NCI-H524 treated with DMSO at 0.1 percent for 48 hours (cell line): ENCODE measurements around the gene VWA8.
"Not testable (repeated sequence)": the region's sequence is repeated elsewhere in the genome, so short reads cannot be mapped to it uniquely, and the experiment has no call there.

Source experiments
- DNase-seq: peaks from one replicate; lab custom pipeline; 2025; lab: John Stamatoyannopoulos, UW

The VWA8 gene

GRCh38 chr13:41848435-41849255 lies 112.3 kb downstream of the VWA8 start:
- DNase-seq, result no peak

- no peak for DNase-seq
Observed at GRCh38 chr13:41847216-41847615, 113.7 kb downstream of the VWA8 start.

- no peak for DNase-seq
Observed at GRCh38 chr13:41842036-41842620, 118.8 kb downstream of the VWA8 start.

DNA sequence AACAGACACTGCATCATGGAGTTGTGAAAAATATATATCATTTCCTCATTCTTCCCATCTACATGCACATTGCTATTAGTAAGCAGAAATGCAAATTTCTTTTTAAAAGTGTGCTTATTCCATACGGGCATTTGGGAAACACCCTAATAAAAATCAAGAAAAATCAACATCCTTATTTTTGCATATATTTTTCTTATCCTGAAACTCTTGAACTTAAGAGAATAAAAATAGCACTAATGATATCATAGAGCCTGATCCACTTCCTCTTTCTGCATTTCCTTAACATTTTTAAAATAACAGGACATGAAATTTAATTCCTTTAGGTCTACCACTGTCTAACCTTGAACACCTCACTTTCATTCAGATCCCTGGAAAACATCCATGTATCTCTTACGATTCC lies 123.3 kb downstream of the VWA8 start:
- DNase-seq, result no peak

DNA sequence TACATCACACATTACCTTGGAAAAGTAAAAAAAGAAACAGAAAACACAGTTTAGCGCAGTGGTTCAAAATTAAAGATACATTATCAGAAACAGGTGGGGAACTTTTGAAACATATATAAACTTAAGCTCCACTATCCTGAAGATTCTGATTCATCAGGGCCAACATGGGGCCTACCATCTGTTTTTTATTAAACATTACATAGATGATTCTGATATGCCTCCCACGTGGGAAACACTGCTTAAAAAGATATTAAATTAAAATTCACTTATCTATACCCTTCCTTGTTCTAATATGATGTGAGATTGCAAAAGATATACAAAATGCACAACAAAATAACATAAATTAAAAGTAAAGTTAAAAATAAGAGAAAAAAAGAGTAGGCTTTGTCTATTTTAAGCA lies 125.0 kb downstream of the VWA8 start:
- no peak for DNase-seq

- DNase-seq, result not testable (repeated sequence)
Observed at GRCh38 chr13:41834697-41835096, 126.2 kb downstream of the VWA8 start.

- no peak for DNase-seq
Observed at GRCh38 chr13:41833831-41834230, 127.1 kb downstream of the VWA8 start.

GRCh38 chr13:41833201-41833600 lies 127.7 kb downstream of the VWA8 start:
- DNase-seq, result no peak

- no peak for DNase-seq
Observed at GRCh38 chr13:41827507-41828213, 133.2 kb downstream of the VWA8 start.

GRCh38 chr13:41825691-41826090 lies 135.2 kb downstream of the VWA8 start:
- DNase-seq, result no peak

DNA sequence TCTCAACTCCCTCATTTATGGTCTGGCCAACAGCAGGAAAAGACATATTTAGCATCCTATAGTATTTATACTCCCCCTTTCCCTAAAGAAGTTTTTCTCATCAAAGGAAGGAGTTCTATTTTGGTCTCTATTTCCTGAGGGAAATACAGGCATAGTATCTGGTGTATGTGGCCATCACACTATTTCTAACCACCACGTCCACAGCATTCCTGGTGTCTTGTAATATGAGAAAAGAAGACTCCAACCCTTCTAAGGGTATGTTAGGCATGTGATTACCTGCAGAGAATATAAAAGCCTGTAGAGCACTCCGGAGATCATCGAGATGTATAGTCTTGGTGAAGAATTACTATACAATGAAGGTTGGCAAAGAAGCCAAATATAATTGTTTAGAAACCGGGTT lies 137.4 kb downstream of the VWA8 start:
- no peak for DNase-seq

- no peak for DNase-seq
Observed at GRCh38 chr13:41822560-41822959, 138.3 kb downstream of the VWA8 start.

GRCh38 chr13:41821238-41821594 lies 139.7 kb downstream of the VWA8 start:
- DNase-seq, result no peak

GRCh38 chr13:41820581-41821237 lies 140.2 kb downstream of the VWA8 start:
- DNase-seq, result peak; percentile 63

DNA sequence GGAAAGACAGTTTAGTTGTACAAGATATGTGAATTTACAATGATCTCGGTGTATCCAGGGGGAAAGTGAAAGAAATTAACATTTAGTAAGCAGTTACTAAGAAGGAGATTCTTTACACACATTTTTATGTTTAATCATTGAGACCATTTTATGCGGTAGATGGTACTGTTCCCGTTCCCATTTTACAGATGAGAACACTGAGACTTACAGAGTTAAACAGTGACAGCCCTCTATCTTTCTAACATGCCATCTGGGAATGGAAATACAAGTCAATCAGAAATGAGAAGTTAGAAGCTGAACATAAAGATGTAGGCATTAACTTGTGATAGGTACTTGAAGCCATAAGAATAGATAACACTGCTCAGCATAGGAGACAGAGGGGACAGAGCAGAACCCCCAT lies 144.9 kb downstream of the VWA8 start:
- no peak for DNase-seq

DNA sequence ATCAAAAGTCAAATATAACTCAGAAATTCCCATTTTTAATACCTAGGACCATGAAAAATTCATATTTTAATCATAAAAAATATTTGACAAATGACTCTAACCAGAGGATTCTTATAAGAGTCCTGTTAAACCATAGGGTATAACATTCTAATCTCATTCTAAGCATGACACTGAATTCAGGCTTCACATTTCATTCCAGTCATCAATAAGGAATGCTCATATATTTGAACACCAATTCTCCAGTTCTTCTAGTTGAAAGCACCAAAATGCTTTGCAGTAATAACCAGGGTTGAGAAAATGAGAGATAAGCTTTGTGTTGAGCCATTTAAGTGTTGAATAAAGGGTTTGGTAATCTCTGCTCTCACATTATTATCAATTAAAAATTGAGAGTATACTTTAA lies 147.5 kb downstream of the VWA8 start:
- no peak for DNase-seq

DNA sequence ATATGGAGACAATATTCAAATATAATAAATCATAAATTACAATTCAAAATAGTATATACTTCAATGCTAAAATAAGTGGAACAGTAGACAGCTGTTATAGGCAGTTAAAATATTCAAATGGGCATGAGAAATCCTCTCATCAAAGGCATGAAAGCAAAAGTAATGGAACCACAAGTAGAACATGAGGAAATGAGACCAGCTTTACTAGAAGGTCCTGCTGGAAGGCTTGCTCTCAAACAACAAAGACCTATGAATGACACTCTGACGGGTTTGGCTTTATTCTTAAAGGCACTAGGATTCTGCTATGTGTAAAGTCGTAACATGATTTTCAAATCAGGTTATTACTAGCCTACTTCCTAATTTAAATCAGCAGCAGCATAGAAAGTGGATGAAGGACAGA lies 148.1 kb downstream of the VWA8 start:
- no peak for DNase-seq

- no peak for DNase-seq
Observed at GRCh38 chr13:41812237-41812636, 148.7 kb downstream of the VWA8 start.

- no peak for DNase-seq
Observed at GRCh38 chr13:41811588-41812021, 149.3 kb downstream of the VWA8 start.

DNA sequence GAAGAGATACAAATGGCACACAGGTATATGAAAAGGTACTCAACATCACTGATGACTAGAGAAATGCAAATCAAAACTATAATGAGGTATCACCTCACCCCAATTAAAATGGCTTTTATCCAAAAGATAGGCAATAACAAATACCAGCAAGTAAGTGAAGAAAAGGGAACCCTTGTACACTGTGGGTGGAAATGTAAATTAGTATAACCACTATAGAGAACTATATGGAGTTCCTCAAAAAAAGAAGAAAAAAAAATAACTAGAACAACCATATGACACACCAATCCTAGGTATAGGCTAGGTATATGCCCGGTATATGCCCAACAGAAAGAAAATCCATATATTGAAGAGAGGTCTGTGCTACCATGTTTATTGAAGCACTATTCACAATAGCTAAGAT lies 150.9 kb downstream of the VWA8 start:
- no peak for DNase-seq

- not testable (repeated sequence) for DNase-seq
Observed at GRCh38 chr13:41803445-41803735, 157.5 kb downstream of the VWA8 start.

DNA sequence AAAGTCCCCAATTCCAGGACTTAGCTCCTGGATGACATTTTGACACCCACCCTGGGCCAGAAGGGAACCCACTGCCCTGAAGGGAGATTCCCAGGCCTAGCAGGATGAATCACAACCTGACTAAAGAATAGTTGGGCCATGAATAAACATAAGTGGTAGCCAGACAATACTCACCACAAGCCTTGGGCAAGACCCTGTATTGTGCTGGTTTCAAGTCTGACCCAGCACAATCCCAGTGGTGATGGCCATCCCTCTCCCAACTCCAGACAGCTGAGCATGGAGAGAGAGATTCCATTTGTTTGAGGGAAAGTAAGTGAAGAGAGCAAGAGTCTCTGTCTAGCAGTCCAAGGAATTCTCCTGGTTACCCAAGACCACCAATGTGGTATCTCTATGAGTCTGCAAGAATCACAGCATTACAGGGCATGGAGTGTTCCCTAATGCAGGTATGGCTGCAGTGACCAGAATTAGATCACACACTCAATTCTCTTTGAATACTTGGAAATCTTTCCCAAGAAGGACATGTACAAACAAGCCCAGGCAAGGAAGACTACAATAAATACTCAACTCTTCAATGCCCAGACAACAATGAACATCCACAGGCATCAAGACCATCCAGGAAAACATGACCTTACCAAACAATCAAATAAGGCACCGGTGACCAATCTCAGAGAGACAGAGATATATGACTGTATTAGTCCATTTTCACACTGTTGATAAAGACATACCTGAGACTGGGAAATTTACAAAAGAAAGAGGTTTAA lies 158.0 kb downstream of the VWA8 start:
- DNase-seq, result no peak
